HepG2 (cell line): ENCODE data around the gene FXYD5. TPM values are rescaled to one million over a fixed set of nuclear protein-coding genes. Genes with fewer than 3 reads are reported as not detected.

Source experiments
- CENPX ChIP-seq: sonication (generic); formaldehyde crosslinking; IDR thresholded peaks from 2 replicates; pipeline ENCODE4 v1.9.0; 2021; ENCODE audit warnings: mild to moderate bottlenecking, missing genetic modification reagents, moderate library complexity
- DDIT3 ChIP-seq: sonication (generic); formaldehyde crosslinking; IDR thresholded peaks from 2 replicates; pipeline ENCODE4 v1.4.0; 2020; ENCODE audit warnings: mild to moderate bottlenecking, missing genetic modification reagents
- E2F1 ChIP-seq: sonication (generic); formaldehyde crosslinking; IDR thresholded peaks from 2 replicates; pipeline ENCODE4 v1.5.0; 2020; ENCODE audit warnings: missing genetic modification reagents
- FUBP1 ChIP-seq: sonication (generic); formaldehyde crosslinking; IDR thresholded peaks from 2 replicates; pipeline ENCODE4 v1.5.1; 2020; ENCODE audit warnings: missing genetic modification reagents, mild to moderate bottlenecking, borderline replicate concordance
- MEIS1 ChIP-seq: sonication (generic); formaldehyde crosslinking; IDR thresholded peaks from 2 replicates; pipeline ENCODE4 v1.9.0; 2021; ENCODE audit warnings: mild to moderate bottlenecking, missing genetic modification reagents, moderate library complexity, borderline replicate concordance
- MYPOP ChIP-seq: sonication (generic); formaldehyde crosslinking; IDR thresholded peaks from 2 replicates; pipeline ENCODE4 v1.8.1; 2023; ENCODE audit warnings: mild to moderate bottlenecking, moderate library complexity, missing genetic modification reagents
- PLRG1 ChIP-seq: fragments of 450-650 bp; conservative IDR thresholded peaks from 2 replicates; pipeline ENCODE4 v1.6.1; 2016
- RXRA ChIP-seq: sonication (generic); formaldehyde crosslinking; IDR thresholded peaks from 2 replicates; pipeline ENCODE4 v1.5.1; 2020; ENCODE audit warnings: missing genetic modification reagents
- SALL2 ChIP-seq: sonication (generic); formaldehyde crosslinking; IDR thresholded peaks from 2 replicates; pipeline ENCODE4 v1.8.1; 2023; ENCODE audit warnings: mild to moderate bottlenecking, missing genetic modification reagents, inconsistent platforms
- SUZ12 ChIP-seq: fragments of 150-350 bp; IDR thresholded peaks from 2 replicates; pipeline ENCODE4 v1.6.1; 2014; ENCODE audit warnings: low read depth, low read length
- ZBTB25 ChIP-seq: IDR thresholded peaks from 2 replicates; pipeline ENCODE4 v1.6.1; 2018; ENCODE audit warnings: missing genetic modification reagents
- ZBTB46 ChIP-seq: sonication (generic); formaldehyde crosslinking; IDR thresholded peaks from 2 replicates; pipeline ENCODE4 v1.4.0; 2020; ENCODE audit warnings: mild to moderate bottlenecking, missing genetic modification reagents, borderline replicate concordance
- ZNF136 ChIP-seq: sonication (generic); formaldehyde crosslinking; IDR thresholded peaks from 2 replicates; pipeline ENCODE4 v1.8.1; 2022; ENCODE audit warnings: low read depth, mild to moderate bottlenecking, moderate library complexity, missing genetic modification reagents
- ZNF275 ChIP-seq: sonication (generic); formaldehyde crosslinking; IDR thresholded peaks from 2 replicates; pipeline ENCODE4 v1.8.0; 2022; ENCODE audit warnings: missing genetic modification reagents, mild to moderate bottlenecking, inconsistent platforms, borderline replicate concordance
- ZNF558 ChIP-seq: sonication (generic); formaldehyde crosslinking; IDR thresholded peaks from 2 replicates; pipeline ENCODE4 v1.9.0; 2022; ENCODE audit warnings: mild to moderate bottlenecking, missing genetic modification reagents, borderline replicate concordance
- ZNF580 ChIP-seq: IDR thresholded peaks from 2 replicates; pipeline ENCODE4 v1.6.1; 2016; ENCODE audit warnings: low read depth, borderline replicate concordance
- ZNF691 ChIP-seq: sonication (generic); formaldehyde crosslinking; IDR thresholded peaks from 2 replicates; pipeline ENCODE4 v1.4.0; 2020; ENCODE audit warnings: missing genetic modification reagents, low read depth, mild to moderate bottlenecking, borderline replicate concordance
- ZNF7 ChIP-seq: IDR thresholded peaks from 2 replicates; pipeline ENCODE4 v1.6.1; 2016; ENCODE audit warnings: missing biosample characterization, missing genetic modification reagents
- ZNF891 ChIP-seq: sonication (generic); formaldehyde crosslinking; IDR thresholded peaks from 2 replicates; pipeline ENCODE4 v1.5.0; 2020; ENCODE audit warnings: mild to moderate bottlenecking, missing genetic modification reagents
- polyA plus RNA-seq, 8 experiments: library from polyadenylated mRNA; depleted of rRNA in 3 of 8; stranded (reverse) in 7 of 8; unstranded in 1 of 8; fragments of >200 nt; fragmentation: Illumina TruSeq in 4 of 8; extraction: Trizol in 4 of 8; gene quantifications; 2 replicates each; pipeline versions ENCODE4 v1.2.1 to v1.2.3, GENCODE V29; 2011 to 2016; ENCODE audit warnings: low read depth in 4 of 8, missing spikeins in 1 of 8, mixed read lengths in 1 of 8; ENCODE audit not compliant: insufficient read depth in 1 of 8
- total RNA-seq, 5 experiments: library from RNA; depleted of rRNA; stranded (reverse); fragments of >200 nt; fragmentation: Illumina TruSeq; extraction: Trizol; gene quantifications; 2 replicates each; pipeline ENCODE4 v1.2.3, GENCODE V29; 2016; ENCODE audit warnings: low read depth in 1 of 5

FXYD5 gene
- total and polyA plus RNA-seq, 2 of the 13 experiments (the other 11 are each of a cell fraction or from before 2014, with no cell fraction given), result 0.65 TPM; not detected in 1

- no peak for TF ChIP-seq FUBP1 (CRISPR knock-in tag)
- no peak for TF ChIP-seq ZBTB46 (CRISPR knock-in tag)
- no peak for TF ChIP-seq E2F1
- TF ChIP-seq ZNF558, result no peak
- no peak; the same call in 1 of the 2 replicates for TF ChIP-seq ZNF891 (CRISPR knock-in tag)
- TF ChIP-seq ZNF136 (CRISPR knock-in tag), result no peak
- peak; percentile 56; the same call in 1 of the 2 replicates for TF ChIP-seq ZNF580 (CRISPR knock-in tag)
- TF ChIP-seq ZNF275 (CRISPR knock-in tag), result no peak
- no peak for TF ChIP-seq CENPX (CRISPR knock-in tag)
- TF ChIP-seq ZNF691 (CRISPR knock-in tag), result no peak
- no peak for TF ChIP-seq SALL2 (CRISPR knock-in tag)
- TF ChIP-seq DDIT3 (CRISPR knock-in tag), result no peak
- no peak for TF ChIP-seq ZNF7 (CRISPR knock-in tag)
- no peak for TF ChIP-seq MYPOP (CRISPR knock-in tag)
- peak; percentile 49; the same call in 1 of the 2 replicates for TF ChIP-seq RXRA (CRISPR knock-in tag)
- TF ChIP-seq MEIS1 (CRISPR knock-in tag), result peak; percentile 21; the same call in 1 of the 2 replicates
- TF ChIP-seq ZBTB25 (CRISPR knock-in tag), result 0 out of 2 replicates have a peak, but pooled peaks have one; percentile 47
- no peak for TF ChIP-seq SUZ12
- TF ChIP-seq PLRG1, result no peak
These were observed 19.1 kb upstream of the FXYD5 start (continued) for GRCh38 chr19:35135389-35135909.
